ENCODE results near the gene URB1. TPM values are rescaled to one million over a fixed set of nuclear protein-coding genes. Genes with fewer than 3 reads are reported as not detected.

Gene URB1
- total RNA-seq, 4 donors from 2014 or later, result 11.1 to 24.8 (median 17.9) TPM

DNA sequence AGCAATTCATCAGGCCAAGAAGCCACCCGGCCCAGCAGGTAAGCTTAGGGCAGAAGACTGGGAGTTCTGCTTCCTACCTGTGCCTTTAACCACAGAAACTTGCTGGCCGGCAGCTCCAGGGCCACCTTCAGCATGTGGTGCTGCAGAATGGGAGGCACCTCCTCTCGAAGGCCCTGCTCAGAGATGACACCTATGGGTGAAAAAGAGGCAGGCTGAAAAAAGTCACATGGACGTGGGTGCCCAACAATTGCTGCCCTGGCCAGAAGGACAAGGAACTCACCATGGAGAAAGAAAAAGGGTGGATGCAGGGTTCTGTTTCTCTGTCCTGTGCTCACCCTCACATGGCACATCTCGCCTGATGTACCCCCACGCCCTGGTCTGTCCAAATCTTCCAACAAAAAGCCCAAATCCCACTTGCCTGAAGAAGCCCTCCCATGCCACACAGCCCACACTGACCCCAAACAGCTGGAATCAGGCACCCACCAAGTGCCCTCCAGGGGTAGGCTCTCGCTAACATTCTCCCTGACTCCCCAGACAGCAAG lies 33.0 kb downstream of the URB1 start:
- peaks cover 29 to 92% (median 47%) of the 10 kb centered on the region in 3 donors for H3K36me3 ChIP-seq
- intact Hi-C loops (cut with DNase I), result no loop called here
- WGBS, 2 donors, result 73 to 76% methylated on average over 4 to 5 of the region's 7 CpGs
- H3K4me3 ChIP-seq, result no peak overlapping the region
- no peak for TF ChIP-seq POLR2A (IDR thresholded peaks at IDR 0.05)
- TF ChIP-seq, protein P1, sequence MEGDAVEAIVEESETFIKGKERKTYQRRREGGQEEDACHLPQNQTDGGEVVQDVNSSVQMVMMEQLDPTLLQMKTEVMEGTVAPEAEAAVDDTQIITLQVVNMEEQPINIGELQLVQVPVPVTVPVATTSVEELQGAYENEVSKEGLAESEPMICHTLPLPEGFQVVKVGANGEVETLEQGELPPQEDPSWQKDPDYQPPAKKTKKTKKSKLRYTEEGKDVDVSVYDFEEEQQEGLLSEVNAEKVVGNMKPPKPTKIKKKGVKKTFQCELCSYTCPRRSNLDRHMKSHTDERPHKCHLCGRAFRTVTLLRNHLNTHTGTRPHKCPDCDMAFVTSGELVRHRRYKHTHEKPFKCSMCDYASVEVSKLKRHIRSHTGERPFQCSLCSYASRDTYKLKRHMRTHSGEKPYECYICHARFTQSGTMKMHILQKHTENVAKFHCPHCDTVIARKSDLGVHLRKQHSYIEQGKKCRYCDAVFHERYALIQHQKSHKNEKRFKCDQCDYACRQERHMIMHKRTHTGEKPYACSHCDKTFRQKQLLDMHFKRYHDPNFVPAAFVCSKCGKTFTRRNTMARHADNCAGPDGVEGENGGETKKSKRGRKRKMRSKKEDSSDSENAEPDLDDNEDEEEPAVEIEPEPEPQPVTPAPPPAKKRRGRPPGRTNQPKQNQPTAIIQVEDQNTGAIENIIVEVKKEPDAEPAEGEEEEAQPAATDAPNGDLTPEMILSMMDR (IDR thresholded peaks at IDR 0.05), result peak in 4 of 6 experiments; percentile 5 to 49 (median 28)
- H3K27me3 ChIP-seq, result no peaks in the 10 kb centered on the region
- no peak for DNase-seq
- peaks cover 0 to 49% (median 23%) of the 10 kb centered on the region in 3 donors for H3K4me1 ChIP-seq
- H3K9me3 ChIP-seq, result no peaks in the 10 kb centered on the region
- peak overlapping the region; percentile 53 to 65 (median 56) for H3K27ac ChIP-seq

DNA sequence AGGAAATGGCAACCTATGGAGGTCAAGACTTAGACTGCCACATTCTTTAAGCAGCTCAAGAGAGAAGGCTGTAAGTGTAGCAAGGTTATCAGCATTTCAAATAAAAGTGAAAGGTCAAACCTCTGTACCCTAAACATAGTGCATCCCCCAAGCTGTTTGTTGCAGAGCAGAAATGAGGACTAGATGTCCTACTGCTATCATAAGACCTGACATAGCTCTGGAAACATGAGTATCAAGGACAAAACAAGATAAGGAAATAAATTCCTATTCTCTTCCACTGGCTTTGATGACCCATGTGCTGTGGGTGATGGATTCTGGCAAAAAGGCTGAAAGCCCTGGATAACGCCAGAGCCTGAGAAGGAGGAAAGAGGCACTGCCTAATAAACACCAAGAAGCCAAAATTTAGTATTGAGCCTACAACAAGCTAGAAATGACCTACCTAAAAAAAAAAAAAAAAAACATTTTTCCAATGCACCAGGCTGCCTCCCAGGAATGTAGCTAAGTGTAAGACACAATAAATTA lies 35.9 kb downstream of the URB1 start:
- Histone ChIP-seq H3K9me3 (no peaks in the 10 kb centered on the region), H3K4me1 (peaks cover under 1 to 44% (median 13%) of the 10 kb centered on the region in 3 donors), H3K27ac (no peak overlapping the region), H3K27me3 (no peaks in the 10 kb centered on the region), H3K36me3 (peaks cover 25 to 100% (median 59%) of the 10 kb centered on the region in 3 donors), H3K4me3 (no peak overlapping the region)
- intact Hi-C loops (cut with DNase I), result no loop called here
- WGBS, 2 donors, result 80 to 92% methylated on average over 1 of the region's 1 CpG
- TF ChIP-seq POLR2A (IDR thresholded peaks at IDR 0.05), result no peak
- no peak for DNase-seq

- Histone ChIP-seq H3K4me1 (peaks cover 10 to 51% (median 36%) of the 10 kb centered on the region in 3 donors), H3K4me3 (no peak overlapping the region), H3K27ac (peak overlapping the region in 2 of 4 donors; percentile 89 to 91), H3K36me3 (peaks cover 31 to 100% (median 50%) of the 10 kb centered on the region in 3 donors), H3K9me3 (no peaks in the 10 kb centered on the region), H3K27me3 (no peaks in the 10 kb centered on the region)
- 90 to 94% methylated on average over 3 to 8 of the region's 8 CpGs for WGBS, 2 donors
- TF ChIP-seq, protein P1 (IDR thresholded peaks at IDR 0.05), result no peak
- TF ChIP-seq POLR2A (IDR thresholded peaks at IDR 0.05), result no peak
- no peak for DNase-seq
- intact Hi-C loops (cut with DNase I), result no loop called here
Measured at GRCh38 chr21:32353002-32353711, 39.7 kb downstream of the URB1 start.

DNA sequence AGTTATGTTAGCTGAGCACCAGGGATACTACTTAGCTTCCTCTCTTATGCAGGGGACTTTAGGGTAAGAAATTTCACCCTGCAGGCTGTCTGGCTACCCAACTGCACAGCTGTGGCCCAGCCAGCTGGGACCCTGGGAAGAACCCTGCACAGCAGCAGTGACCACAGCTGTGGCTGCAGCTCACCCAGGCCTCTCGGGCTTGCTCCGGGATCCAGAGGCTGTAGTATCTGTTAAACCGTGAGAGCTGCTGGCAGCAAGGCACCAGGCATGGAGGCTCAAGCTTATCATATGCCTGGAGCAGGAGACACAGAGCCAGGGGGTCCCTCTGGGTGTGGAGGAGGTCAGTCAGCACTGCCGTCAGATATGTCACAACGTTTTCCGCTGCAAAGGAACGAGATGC lies 40.3 kb downstream of the URB1 start:
- Histone ChIP-seq H3K36me3 (peaks cover 38 to 100% (median 53%) of the 10 kb centered on the region in 3 donors), H3K27ac (peak overlapping the region in 2 of 4 donors; percentile 89 to 91), H3K27me3 (no peaks in the 10 kb centered on the region), H3K4me3 (no peak overlapping the region), H3K9me3 (no peaks in the 10 kb centered on the region), H3K4me1 (peaks cover 15 to 58% (median 42%) of the 10 kb centered on the region in 3 donors)
- TF ChIP-seq POLR2A (IDR thresholded peaks at IDR 0.05), result no peak
- TF ChIP-seq, protein P1 (IDR thresholded peaks at IDR 0.05), result no peak
- intact Hi-C loops (cut with DNase I), result no loop called here
- 85 to 86% methylated on average over 4 to 7 of the region's 7 CpGs for WGBS, 2 donors
- no peak for DNase-seq

DNA sequence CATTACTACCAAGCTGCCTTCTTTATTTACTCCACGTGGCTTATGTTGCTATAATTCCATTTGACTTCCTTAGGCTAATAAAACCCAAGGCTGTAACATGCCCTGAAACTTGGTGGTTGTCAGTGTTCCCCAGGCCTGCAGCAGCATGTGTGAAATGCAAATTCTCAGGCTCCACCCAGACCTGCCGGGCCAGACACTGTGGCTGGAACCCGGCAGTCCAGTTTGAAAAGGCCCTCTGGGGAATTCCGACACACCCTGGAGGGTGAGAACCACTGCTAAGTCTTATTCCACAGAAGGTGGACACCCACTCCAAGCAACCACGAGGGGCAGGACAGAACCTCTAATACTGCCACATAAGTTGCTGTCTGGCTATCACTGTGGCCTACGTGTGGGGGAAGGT lies 41.4 kb downstream of the URB1 start:
- TF ChIP-seq, protein P1 (IDR thresholded peaks at IDR 0.05), result peak in 3 of 6 experiments; percentile 16 to 49 (median 19)
- TF ChIP-seq POLR2A (IDR thresholded peaks at IDR 0.05), result no peak
- H3K4me1 ChIP-seq, result peaks cover 15 to 62% (median 42%) of the 10 kb centered on the region in 3 donors
- H3K27me3 ChIP-seq, result no peaks in the 10 kb centered on the region
- no peak overlapping the region for H3K4me3 ChIP-seq
- intact Hi-C loops (cut with DNase I), result no loop called here
- peaks cover 41 to 100% (median 56%) of the 10 kb centered on the region in 3 donors for H3K36me3 ChIP-seq
- H3K27ac ChIP-seq, result peak overlapping the region; percentile 51 to 91 (median 86)
- DNase-seq, result no peak
- 35 to 43% methylated on average over 4 of the region's 6 CpGs for WGBS, 2 donors
- no peaks in the 10 kb centered on the region for H3K9me3 ChIP-seq
